WTC11 (cell line): ENCODE results near the gene PLPPR1. TPM values are rescaled to one million over a fixed set of nuclear protein-coding genes. Genes with fewer than 3 reads are reported as not detected.

Source experiments
- ATAC-seq: fragments of 200-7000 bp; cut with Tn5 transposase; 2 replicates; pipeline ENCODE4 v1.10.0; 2021; ENCODE audit warnings: mild to moderate bottlenecking, moderate library complexity
- CTCF ChIA-PET: fragments of 300-600 bp; sonication (Branson Sonifier 250); formaldehyde crosslinking; loops from one replicate; lab custom pipeline; 2021; ENCODE audit warnings: antibody characterized with exemption; lab: Charles Lee
- POLR2A ChIA-PET: fragments of 350-600 bp; sonication (Branson Sonifier 250); formaldehyde crosslinking; loops from one replicate; lab custom pipeline; 2021; ENCODE audit warnings: antibody characterized with exemption; lab: Charles Lee
- DNase-seq: peaks from one replicate; pipeline ENCODE4 v3.0.0; 2021; ENCODE audit warnings: low spot score
- H3K27ac Mint-ChIP-seq: 2 replicates; pipeline ENCODE4 v1.8.0; 2021; ENCODE audit warnings: mixed read lengths
- H3K27me3 Mint-ChIP-seq: 2 replicates; pipeline ENCODE4 v1.8.0; 2021; ENCODE audit warnings: low read depth, mild to moderate bottlenecking, moderate library complexity, mixed read lengths
- H3K36me3 Mint-ChIP-seq: 2 replicates; pipeline ENCODE4 v1.8.0; 2021; ENCODE audit warnings: mixed read lengths
- H3K4me1 Mint-ChIP-seq: 2 replicates; pipeline ENCODE4 v1.8.0; 2022; ENCODE audit warnings: mixed read lengths
- H3K4me3 Mint-ChIP-seq: 2 replicates; pipeline ENCODE4 v1.8.0; 2021; ENCODE audit warnings: mild to moderate bottlenecking, moderate library complexity, mixed read lengths
- H3K9me3 Mint-ChIP-seq: 2 replicates; pipeline ENCODE4 v1.8.0; 2021; ENCODE audit warnings: mixed read lengths
- AFF4 ChIP-seq: sonication (generic); formaldehyde crosslinking; IDR thresholded peaks from 2 replicates; pipeline ENCODE4 v1.8.1; 2023; ENCODE audit warnings: mild to moderate bottlenecking, missing genetic modification reagents, borderline replicate concordance
- ATF1 ChIP-seq: sonication (generic); formaldehyde crosslinking; IDR thresholded peaks from 2 replicates; pipeline ENCODE4 v1.8.1; 2023; ENCODE audit warnings: mild to moderate bottlenecking, moderate library complexity, missing genetic modification reagents
- CREM ChIP-seq: sonication (generic); formaldehyde crosslinking; IDR thresholded peaks from 2 replicates; pipeline ENCODE4 v1.8.1; 2022; ENCODE audit warnings: mild to moderate bottlenecking, missing genetic modification reagents, moderate library complexity
- ESRRA ChIP-seq: sonication (generic); formaldehyde crosslinking; IDR thresholded peaks from 2 replicates; pipeline ENCODE4 v1.8.1; 2022; ENCODE audit warnings: mild to moderate bottlenecking, missing genetic modification reagents, borderline replicate concordance
- FOXK1 ChIP-seq: sonication (generic); formaldehyde crosslinking; IDR thresholded peaks from 2 replicates; pipeline ENCODE4 v1.8.0; 2022; ENCODE audit warnings: mild to moderate bottlenecking, moderate library complexity, missing genetic modification reagents
- IRF1 ChIP-seq: sonication (generic); formaldehyde crosslinking; IDR thresholded peaks from 2 replicates; pipeline ENCODE4 v1.8.0; 2023; ENCODE audit warnings: missing genetic modification reagents
- MLX ChIP-seq: sonication (generic); formaldehyde crosslinking; IDR thresholded peaks from 2 replicates; pipeline ENCODE4 v1.8.1; 2023; ENCODE audit warnings: mild to moderate bottlenecking, missing genetic modification reagents, moderate library complexity
- NFATC4 ChIP-seq: fragments of 250-450 bp; sonication (Bioruptor Pico); IDR thresholded peaks from 2 replicates; pipeline ENCODE4 v1.9.0; 2021; ENCODE audit warnings: mild to moderate bottlenecking
- NFE2L1 ChIP-seq: sonication (generic); formaldehyde crosslinking; IDR thresholded peaks from 2 replicates; pipeline ENCODE4 v1.8.1; 2023; ENCODE audit warnings: missing genetic modification reagents
- PRRX2 ChIP-seq: fragments of 250-450 bp; sonication (Bioruptor Pico); IDR thresholded peaks from 2 replicates; pipeline ENCODE4 v1.8.0; 2021; ENCODE audit warnings: mild to moderate bottlenecking
- STAT6 ChIP-seq: sonication (generic); formaldehyde crosslinking; conservative IDR thresholded peaks from 2 replicates; pipeline ENCODE4 v1.8.1; 2023; ENCODE audit warnings: mild to moderate bottlenecking, low read depth, missing genetic modification reagents, moderate library complexity
- TEAD4 ChIP-seq: sonication (generic); formaldehyde crosslinking; IDR thresholded peaks from 2 replicates; pipeline ENCODE4 v1.8.0; 2022; ENCODE audit warnings: mild to moderate bottlenecking, missing genetic modification reagents
- TP53 ChIP-seq: sonication (generic); formaldehyde crosslinking; IDR thresholded peaks from 2 replicates; pipeline ENCODE4 v1.8.1; 2023; ENCODE audit warnings: mild to moderate bottlenecking, missing genetic modification reagents
- ZNF671 ChIP-seq: fragments of 250-450 bp; sonication (Bioruptor Pico); IDR thresholded peaks from 2 replicates; pipeline ENCODE4 v1.8.0; 2021; ENCODE audit warnings: mild to moderate bottlenecking
- ZSCAN18 ChIP-seq: fragments of 250-450 bp; sonication (Bioruptor Pico); IDR thresholded peaks from 2 replicates; pipeline ENCODE4 v2.1.2; 2022; ENCODE audit warnings: mild to moderate bottlenecking, moderate library complexity
- total RNA-seq: library from RNA; stranded (reverse); gene quantifications from 3 replicates; pipeline ENCODE4 v1.2.3, GENCODE V29; 2021
- TF ChIP-seq, protein P1 (sequence below): sonication (generic); formaldehyde crosslinking; IDR thresholded peaks from 2 replicates; pipeline ENCODE4 v1.8.1; 2022; ENCODE audit warnings: low read depth, mild to moderate bottlenecking, moderate library complexity, missing genetic modification reagents, borderline replicate concordance
- TF ChIP-seq, protein P2 (sequence below): fragments of 250-450 bp; sonication (Bioruptor Pico); IDR thresholded peaks from 2 replicates; pipeline ENCODE4 v1.9.0; 2021; ENCODE audit warnings: mild to moderate bottlenecking, borderline replicate concordance
- TF ChIP-seq, protein P3 (sequence below): fragments of 250-450 bp; sonication (Bioruptor Pico); IDR thresholded peaks from 2 replicates; pipeline ENCODE4 v1.9.0; 2021; ENCODE audit warnings: moderate library complexity, mild to moderate bottlenecking, inconsistent platforms, borderline replicate concordance

The PLPPR1 gene
- total RNA-seq, 1 experiment from 2014 or later = 1.5 TPM

DNA sequence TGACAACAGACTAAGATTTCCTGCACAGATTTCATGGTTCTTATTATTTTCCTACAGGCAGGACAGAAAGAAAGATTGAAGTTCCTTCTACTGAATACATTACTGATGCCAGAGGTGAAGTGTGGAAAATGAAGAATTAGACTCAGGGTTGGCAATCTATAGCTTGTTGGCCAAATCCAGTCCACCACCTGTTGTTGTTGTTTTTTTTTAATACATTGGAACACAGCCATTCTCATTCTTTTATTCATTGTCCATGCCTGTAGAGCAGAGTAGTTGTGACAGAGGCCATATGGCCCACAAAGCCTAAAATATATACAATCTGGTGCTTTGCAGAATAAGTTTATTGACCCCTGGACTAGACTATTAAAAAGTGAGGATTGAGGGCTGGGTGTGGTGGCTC is 5.8 kb upstream of the PLPPR1 start:
- no peaks in the 10 kb centered on the region for H3K9me3 Mint-ChIP-seq
- H3K27me3 Mint-ChIP-seq = peaks cover 18% of the 10 kb centered on the region
- POLR2A ChIA-PET = no interaction called here
- no peaks in the 10 kb centered on the region for H3K36me3 Mint-ChIP-seq
- TF ChIP-seq ZNF671 (CRISPR knock-in tag) (no peak), ATF1 (CRISPR knock-in tag) (no peak), ZSCAN18 (CRISPR knock-in tag) (no peak)
- TF ChIP-seq, protein P1, sequence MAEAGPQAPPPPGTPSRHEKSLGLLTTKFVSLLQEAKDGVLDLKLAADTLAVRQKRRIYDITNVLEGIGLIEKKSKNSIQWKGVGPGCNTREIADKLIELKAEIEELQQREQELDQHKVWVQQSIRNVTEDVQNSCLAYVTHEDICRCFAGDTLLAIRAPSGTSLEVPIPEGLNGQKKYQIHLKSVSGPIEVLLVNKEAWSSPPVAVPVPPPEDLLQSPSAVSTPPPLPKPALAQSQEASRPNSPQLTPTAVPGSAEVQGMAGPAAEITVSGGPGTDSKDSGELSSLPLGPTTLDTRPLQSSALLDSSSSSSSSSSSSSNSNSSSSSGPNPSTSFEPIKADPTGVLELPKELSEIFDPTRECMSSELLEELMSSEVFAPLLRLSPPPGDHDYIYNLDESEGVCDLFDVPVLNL (CRISPR knock-in tag) = no peak
- TF ChIP-seq, protein P2, sequence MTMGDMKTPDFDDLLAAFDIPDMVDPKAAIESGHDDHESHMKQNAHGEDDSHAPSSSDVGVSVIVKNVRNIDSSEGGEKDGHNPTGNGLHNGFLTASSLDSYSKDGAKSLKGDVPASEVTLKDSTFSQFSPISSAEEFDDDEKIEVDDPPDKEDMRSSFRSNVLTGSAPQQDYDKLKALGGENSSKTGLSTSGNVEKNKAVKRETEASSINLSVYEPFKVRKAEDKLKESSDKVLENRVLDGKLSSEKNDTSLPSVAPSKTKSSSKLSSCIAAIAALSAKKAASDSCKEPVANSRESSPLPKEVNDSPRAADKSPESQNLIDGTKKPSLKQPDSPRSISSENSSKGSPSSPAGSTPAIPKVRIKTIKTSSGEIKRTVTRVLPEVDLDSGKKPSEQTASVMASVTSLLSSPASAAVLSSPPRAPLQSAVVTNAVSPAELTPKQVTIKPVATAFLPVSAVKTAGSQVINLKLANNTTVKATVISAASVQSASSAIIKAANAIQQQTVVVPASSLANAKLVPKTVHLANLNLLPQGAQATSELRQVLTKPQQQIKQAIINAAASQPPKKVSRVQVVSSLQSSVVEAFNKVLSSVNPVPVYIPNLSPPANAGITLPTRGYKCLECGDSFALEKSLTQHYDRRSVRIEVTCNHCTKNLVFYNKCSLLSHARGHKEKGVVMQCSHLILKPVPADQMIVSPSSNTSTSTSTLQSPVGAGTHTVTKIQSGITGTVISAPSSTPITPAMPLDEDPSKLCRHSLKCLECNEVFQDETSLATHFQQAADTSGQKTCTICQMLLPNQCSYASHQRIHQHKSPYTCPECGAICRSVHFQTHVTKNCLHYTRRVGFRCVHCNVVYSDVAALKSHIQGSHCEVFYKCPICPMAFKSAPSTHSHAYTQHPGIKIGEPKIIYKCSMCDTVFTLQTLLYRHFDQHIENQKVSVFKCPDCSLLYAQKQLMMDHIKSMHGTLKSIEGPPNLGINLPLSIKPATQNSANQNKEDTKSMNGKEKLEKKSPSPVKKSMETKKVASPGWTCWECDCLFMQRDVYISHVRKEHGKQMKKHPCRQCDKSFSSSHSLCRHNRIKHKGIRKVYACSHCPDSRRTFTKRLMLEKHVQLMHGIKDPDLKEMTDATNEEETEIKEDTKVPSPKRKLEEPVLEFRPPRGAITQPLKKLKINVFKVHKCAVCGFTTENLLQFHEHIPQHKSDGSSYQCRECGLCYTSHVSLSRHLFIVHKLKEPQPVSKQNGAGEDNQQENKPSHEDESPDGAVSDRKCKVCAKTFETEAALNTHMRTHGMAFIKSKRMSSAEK = no peak
- peaks cover 7% of the 10 kb centered on the region for H3K4me1 Mint-ChIP-seq
- CTCF ChIA-PET = no interaction called here
- H3K4me3 Mint-ChIP-seq = no peak overlapping the region
- ATAC-seq (no peak), DNase-seq (no peak)
- H3K27ac Mint-ChIP-seq = no peak overlapping the region

DNA sequence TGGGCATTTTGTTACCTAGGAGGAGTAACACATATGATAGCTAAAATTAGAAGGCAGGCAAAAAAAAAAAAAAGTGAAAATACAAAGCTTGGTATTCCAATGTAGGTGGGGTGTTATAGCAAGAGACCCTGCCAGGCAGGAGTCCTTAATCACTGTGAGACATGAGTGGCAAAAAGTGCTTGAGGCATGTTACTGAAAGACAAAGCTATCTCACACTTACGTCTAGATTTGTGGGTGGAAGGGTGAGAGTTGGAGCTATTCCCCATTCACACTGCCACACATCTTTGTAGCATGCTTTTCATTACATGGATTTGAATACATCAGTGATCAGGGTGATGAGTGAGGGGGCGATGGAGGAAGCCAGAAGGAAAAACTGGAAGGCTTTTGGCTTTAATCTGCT is 2.6 kb upstream of the PLPPR1 start:
- no peak for DNase-seq
- no peaks in the 10 kb centered on the region for H3K9me3 Mint-ChIP-seq
- ChIA-PET POLR2A (no interaction called here), CTCF (interaction anchor here (0.8 to 1.9 kb wide), 4 partner anchors 13 to 286 kb away, joined by 3 to 5 read pairs (median 4); no protein-coding TSS in a partner anchor)
- peaks cover 24% of the 10 kb centered on the region for H3K4me1 Mint-ChIP-seq
- H3K27ac Mint-ChIP-seq = no peak overlapping the region
- no peak overlapping the region for H3K4me3 Mint-ChIP-seq
- no peaks in the 10 kb centered on the region for H3K36me3 Mint-ChIP-seq
- H3K27me3 Mint-ChIP-seq = peaks cover 50% of the 10 kb centered on the region
- ATAC-seq = no peak
- TF ChIP-seq NFE2L1 (no peak), CREM (no peak), STAT6 (CRISPR knock-in tag) (no peak), TEAD4 (CRISPR knock-in tag) (no peak), TP53 (no peak), FOXK1 (no peak), ESRRA (CRISPR knock-in tag) (no peak), IRF1 (CRISPR knock-in tag) (no peak), NFATC4 (CRISPR knock-in tag) (no peak), AFF4 (CRISPR knock-in tag) (no peak), MLX (CRISPR knock-in tag) (no peak), PRRX2 (no peak)
- TF ChIP-seq, protein P3, sequence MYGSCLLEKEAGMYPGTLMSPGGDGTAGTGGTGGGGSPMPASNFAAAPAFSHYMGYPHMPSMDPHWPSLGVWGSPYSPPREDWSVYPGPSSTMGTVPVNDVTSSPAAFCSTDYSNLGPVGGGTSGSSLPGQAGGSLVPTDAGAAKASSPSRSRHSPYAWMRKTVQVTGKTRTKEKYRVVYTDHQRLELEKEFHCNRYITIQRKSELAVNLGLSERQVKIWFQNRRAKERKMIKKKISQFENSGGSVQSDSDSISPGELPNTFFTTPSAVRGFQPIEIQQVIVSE (CRISPR knock-in tag) = no peak
